IPS-15b (cell line): ENCODE data around the gene S100A8.

Experiments used
- H3K27me3 ChIP-seq: one replicate; pipeline ENCODE4 v1.6.1; 2013; ENCODE audit warnings: low read length; ENCODE audit not compliant: control insufficient read depth, insufficient read depth
- H3K36me3 ChIP-seq: one replicate; pipeline ENCODE4 v1.6.1; 2013; ENCODE audit warnings: low read length; ENCODE audit not compliant: control insufficient read depth, insufficient read depth
- H3K4me1 ChIP-seq: one replicate; pipeline ENCODE4 v1.6.1; 2013; ENCODE audit warnings: mild to moderate bottlenecking, low read length; ENCODE audit not compliant: control insufficient read depth, insufficient read depth
- H3K4me3 ChIP-seq: one replicate; pipeline ENCODE4 v1.5.1; 2013; ENCODE audit warnings: low read depth, low read length
- H3K9ac ChIP-seq: one replicate; pipeline ENCODE4 v1.6.1; 2013; ENCODE audit warnings: low read depth, mild to moderate bottlenecking, low read length
- H3K9me3 ChIP-seq: one replicate; pipeline ENCODE4 v1.6.1; 2013; ENCODE audit warnings: mild to moderate bottlenecking, low read length; ENCODE audit not compliant: control insufficient read depth, insufficient read depth

S100A8 gene

DNA sequence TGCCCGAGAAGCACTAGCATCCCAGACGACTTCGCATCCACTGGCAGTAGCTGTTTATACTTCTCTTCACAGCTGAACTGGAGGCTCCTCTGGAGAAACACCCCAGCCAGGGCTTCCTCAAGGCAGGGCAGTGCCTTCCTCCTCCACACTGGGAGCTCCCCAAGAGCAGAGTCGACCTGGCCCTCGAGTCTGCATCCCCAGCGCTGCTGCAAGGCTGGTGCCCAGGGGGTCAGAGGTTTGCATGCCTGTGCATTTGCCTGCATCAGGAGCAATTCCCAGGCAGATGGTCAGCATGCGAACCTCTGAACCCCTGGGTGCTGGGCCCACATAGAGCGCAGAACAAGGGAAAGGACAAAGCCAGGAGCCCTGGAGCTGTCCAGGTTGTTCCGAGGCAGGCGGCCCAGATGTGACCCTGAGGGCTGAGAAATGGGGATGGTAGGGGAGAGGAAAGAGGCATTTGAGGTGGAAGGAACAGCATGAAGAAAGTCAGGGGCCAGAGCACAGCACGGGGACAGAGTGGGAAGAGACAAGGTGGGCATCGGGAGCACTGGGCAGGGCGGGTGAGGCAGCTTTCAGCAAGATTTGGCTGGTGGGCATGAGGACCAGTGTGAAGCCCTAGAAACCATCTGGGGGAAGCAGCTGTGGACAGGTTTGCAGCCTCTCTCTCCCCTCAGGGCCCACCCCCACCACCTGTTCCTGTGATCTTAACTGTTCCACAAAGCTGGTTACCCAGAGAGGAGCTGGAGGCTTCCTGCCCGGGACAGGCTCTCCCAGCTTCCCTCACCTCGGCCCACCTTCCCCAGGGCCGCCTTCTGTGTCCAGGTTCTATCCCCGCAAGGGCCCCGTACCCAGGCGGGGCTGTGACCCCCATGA lies 6.4 kb upstream of the S100A8 start:
- H3K9ac ChIP-seq = no peak overlapping the region
- H3K4me3 ChIP-seq = no peak overlapping the region
- H3K4me1 ChIP-seq = no peaks in the 10 kb centered on the region
- H3K9me3 ChIP-seq = no peaks in the 10 kb centered on the region
- no peaks in the 10 kb centered on the region for H3K36me3 ChIP-seq
- no peaks in the 10 kb centered on the region for H3K27me3 ChIP-seq

DNA sequence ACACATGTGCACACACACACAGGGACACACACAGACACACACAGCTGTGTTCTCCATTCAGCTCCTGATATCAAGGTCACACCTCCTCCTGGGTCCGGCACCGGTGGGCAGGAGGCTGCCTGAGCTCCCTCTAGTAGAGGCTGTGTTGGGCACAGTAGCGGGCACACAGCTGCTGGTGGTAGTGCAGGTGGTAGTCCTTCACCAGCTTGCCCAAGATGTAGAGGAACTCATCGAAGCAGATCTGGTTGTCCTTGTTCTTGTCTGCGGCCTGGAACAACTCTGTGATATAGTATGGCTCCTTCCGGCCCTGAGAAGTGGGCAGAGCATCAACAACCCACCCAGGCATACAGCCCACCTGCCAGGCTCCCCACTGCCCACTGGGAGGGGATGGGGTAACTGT lies 5.6 kb upstream of the S100A8 start:
- no peaks in the 10 kb centered on the region for H3K36me3 ChIP-seq

DNA sequence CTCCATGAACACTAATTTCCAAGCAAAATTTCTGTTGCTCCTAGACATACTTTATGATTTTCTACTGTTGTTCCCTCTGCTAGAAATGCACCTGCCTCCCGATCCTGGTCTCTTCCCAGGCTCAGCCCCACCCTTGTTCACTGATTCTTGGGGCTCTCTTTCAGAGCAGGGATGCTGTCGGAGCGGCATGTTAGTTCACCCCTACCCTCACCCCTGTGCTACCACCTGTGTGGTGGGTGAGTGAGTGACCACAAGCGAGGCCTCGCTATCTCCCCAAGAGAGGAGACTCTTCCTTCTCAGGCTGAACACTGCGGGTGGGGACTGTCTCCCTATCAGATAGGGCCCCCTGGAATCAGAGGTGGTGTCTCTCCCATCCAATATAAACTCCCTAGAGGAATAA lies 4.9 kb upstream of the S100A8 start:
- no peaks in the 10 kb centered on the region for H3K9me3 ChIP-seq
- no peaks in the 10 kb centered on the region for H3K4me1 ChIP-seq
- no peak overlapping the region for H3K4me3 ChIP-seq
- no peaks in the 10 kb centered on the region for H3K27me3 ChIP-seq
- no peaks in the 10 kb centered on the region for H3K36me3 ChIP-seq
- no peak overlapping the region for H3K9ac ChIP-seq

More for the DNA sequence above, 5.6 kb upstream of the S100A8 start:
- Histone ChIP-seq H3K27me3 (no peaks in the 10 kb centered on the region), H3K4me1 (no peaks in the 10 kb centered on the region), H3K9me3 (no peaks in the 10 kb centered on the region), H3K9ac (no peak overlapping the region), H3K4me3 (no peak overlapping the region)

DNA sequence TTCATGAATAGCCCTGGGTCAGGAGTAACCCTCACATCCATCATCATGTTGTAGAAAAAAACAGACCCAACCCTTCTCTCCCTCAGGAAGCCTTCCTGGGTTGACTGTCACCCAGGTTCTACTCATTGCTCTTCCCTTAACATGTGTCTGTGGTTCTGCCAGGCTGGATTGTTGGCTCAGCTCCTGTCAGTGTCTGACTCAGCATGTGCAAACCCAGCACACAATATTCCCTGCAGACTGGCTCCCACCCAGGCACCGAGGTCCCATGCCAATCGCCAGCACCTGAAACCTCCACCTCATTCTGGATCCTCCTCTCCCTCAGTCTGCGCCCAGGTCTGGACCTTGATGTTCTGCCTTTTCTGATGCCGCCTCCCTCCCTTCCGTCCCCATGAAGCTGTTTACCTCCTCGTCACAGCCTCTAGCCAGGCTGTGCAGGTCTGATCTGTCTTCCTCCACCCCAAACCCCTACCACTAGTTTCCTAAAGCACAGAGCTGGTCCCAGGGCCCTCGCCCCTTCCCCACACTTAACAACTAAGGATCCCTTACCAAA lies 4.3 kb upstream of the S100A8 start:
- Histone ChIP-seq H3K4me3 (no peak overlapping the region), H3K9ac (no peak overlapping the region), H3K4me1 (no peaks in the 10 kb centered on the region), H3K36me3 (no peaks in the 10 kb centered on the region), H3K27me3 (no peaks in the 10 kb centered on the region), H3K9me3 (no peaks in the 10 kb centered on the region)

DNA sequence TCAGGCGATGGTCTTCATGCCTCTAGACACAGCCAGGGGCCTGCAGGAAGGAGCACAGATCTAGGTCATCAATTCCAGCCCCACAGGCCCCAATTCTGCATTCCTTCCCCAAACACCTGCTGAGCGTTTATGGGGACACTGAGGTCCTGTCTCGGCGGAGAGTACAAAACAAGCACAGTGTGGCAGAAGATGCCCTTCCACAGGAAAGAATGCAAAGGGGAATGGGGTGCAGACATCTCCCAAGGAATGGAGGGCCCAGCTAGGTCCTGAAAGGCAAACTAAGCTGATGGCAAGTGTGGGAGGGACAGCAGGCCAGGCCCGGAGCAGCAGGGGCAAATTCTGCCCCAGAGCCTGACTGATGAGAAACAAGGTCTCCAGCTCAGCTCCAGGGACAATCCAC lies 3.5 kb upstream of the S100A8 start:
- H3K36me3 ChIP-seq = no peaks in the 10 kb centered on the region
- no peaks in the 10 kb centered on the region for H3K4me1 ChIP-seq
- H3K9me3 ChIP-seq = no peaks in the 10 kb centered on the region

DNA sequence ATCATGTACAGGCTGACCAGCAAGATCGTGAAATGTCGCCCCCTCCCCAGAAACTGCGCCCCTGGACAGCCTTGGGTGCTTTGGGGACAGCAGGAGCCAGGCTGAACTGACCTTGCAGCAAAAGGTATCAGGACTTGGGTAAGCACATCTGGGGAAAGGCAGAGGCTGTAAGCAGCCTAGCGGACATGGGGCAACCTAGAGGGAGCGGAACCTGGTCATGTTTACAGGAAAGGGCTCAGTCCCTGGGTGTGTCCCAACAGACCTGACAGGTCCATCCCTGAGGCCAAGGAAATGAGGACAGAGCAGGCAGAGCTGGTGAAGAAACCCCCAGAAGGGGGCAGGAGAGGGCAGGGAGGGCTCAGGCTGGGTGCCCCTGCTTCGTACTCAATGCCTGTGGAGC lies 3.1 kb upstream of the S100A8 start:
- H3K4me3 ChIP-seq = no peak overlapping the region
- H3K27me3 ChIP-seq = no peaks in the 10 kb centered on the region
- H3K9ac ChIP-seq = no peak overlapping the region
- no peaks in the 10 kb centered on the region for H3K9me3 ChIP-seq
- no peaks in the 10 kb centered on the region for H3K36me3 ChIP-seq
- H3K4me1 ChIP-seq = no peaks in the 10 kb centered on the region

More for the DNA sequence above, 3.5 kb upstream of the S100A8 start:
- H3K9ac ChIP-seq = no peak overlapping the region
- H3K4me3 ChIP-seq = no peak overlapping the region
- H3K27me3 ChIP-seq = no peaks in the 10 kb centered on the region

DNA sequence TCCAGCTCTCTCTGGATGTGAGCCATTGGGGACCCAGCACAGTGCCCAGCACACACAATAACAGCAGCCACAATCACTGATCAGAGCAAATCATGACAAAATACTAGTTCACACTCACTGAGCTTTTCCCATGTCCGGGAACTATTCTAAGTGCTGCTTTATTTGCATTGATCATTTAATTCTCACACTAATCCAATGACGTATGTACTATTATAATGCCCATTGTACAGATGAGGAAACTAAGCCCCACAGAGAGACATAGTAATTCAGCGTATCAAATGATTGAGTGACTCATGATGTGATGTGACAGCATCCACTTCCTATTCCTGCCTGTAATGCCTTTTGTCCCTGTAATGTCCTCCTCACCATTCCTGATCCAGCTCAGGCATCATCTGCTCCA lies 1.9 kb upstream of the S100A8 start:
- no peak overlapping the region for H3K9ac ChIP-seq
- peaks cover under 1% of the 10 kb centered on the region for H3K27me3 ChIP-seq
- H3K9me3 ChIP-seq = no peaks in the 10 kb centered on the region
- H3K36me3 ChIP-seq = no peaks in the 10 kb centered on the region
- no peak overlapping the region for H3K4me3 ChIP-seq
- no peaks in the 10 kb centered on the region for H3K4me1 ChIP-seq

DNA sequence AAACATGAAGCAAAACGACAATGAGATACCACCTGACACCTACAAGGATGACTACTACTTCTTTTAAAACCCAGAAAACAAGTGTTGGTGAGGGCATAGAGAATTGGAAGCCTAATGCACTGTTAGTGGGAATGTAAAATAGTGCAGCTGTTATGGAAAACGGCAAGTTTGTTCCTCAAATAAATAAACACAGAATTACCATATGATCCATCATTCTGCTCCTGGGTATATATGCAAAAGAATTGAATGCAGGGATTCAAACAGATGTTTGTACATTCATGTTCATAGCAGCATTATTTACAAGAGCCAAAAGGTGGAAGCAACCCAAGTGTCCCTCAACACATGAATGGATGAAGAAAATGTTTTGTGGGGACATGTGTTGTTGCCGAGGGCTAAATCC lies 1.4 kb upstream of the S100A8 start:
- H3K27me3 ChIP-seq = peaks cover 2% of the 10 kb centered on the region
- no peaks in the 10 kb centered on the region for H3K4me1 ChIP-seq
- no peak overlapping the region for H3K4me3 ChIP-seq
- H3K9me3 ChIP-seq = no peaks in the 10 kb centered on the region
- no peak overlapping the region for H3K9ac ChIP-seq
- no peaks in the 10 kb centered on the region for H3K36me3 ChIP-seq

DNA sequence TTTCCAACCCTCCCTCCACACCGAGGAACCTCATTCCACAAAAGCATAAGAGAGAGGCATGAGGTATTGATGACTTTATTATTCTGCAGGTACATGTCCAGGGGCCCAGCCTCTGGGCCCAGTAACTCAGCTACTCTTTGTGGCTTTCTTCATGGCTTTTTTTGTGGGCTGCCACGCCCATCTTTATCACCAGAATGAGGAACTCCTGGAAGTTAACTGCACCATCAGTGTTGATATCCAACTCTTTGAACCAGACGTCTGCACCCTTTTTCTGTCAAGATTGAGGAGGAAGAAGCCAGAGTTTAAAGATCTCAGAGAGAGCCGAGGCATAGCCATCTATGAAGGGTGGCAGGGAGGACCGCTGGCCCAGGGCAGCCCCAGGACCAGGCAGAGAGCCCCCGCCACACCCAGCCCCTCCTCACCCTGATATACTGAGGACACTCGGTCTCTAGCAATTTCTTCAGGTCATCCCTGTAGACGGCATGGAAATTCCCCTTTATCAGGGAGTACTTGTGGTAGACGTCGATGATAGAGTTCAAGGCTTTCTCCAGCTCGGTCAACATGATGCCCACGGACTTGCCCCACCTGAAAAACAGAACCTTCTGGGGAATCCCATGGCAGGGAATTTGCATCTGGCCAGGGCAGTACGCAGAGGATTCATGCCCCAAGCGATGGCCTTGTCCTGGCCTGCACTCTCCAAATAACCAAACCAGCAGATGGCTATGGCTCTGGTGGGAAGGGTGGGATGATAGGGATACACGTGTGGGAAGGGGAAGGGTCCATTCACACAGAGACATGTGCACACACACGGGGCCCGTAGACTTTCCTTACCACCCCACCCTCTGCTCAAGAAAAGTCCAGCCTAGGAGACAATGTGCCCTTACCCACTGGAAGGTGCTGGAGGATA lies 647 bp downstream of the S100A8 start:
- peaks cover 2% of the 10 kb centered on the region for H3K27me3 ChIP-seq
- H3K36me3 ChIP-seq = no peaks in the 10 kb centered on the region
- no peaks in the 10 kb centered on the region for H3K9me3 ChIP-seq
- H3K9ac ChIP-seq = no peak overlapping the region
- no peak overlapping the region for H3K4me3 ChIP-seq
- no peaks in the 10 kb centered on the region for H3K4me1 ChIP-seq

DNA sequence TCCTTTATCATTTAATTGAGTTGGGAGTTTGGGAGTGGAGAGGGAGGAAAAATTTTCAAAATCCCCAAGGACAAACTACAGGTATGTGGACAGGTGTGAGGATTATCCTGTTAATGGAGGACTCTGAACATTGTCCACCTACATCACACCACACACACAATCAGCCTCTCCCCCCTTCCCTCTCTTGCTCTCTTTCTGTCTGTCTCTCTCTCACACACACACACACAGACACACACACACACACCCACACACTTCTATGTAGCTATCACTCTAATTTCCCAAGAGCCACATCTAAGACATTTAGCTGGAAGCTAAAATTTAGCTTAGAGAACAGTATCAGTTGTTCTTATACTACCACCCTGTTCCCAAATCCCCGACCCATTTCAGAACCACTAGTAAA lies 1.5 kb downstream of the S100A8 start:
- Histone ChIP-seq H3K9me3 (no peaks in the 10 kb centered on the region), H3K27me3 (peaks cover 2% of the 10 kb centered on the region), H3K36me3 (no peaks in the 10 kb centered on the region), H3K4me1 (no peaks in the 10 kb centered on the region), H3K9ac (no peak overlapping the region), H3K4me3 (no peak overlapping the region)

DNA sequence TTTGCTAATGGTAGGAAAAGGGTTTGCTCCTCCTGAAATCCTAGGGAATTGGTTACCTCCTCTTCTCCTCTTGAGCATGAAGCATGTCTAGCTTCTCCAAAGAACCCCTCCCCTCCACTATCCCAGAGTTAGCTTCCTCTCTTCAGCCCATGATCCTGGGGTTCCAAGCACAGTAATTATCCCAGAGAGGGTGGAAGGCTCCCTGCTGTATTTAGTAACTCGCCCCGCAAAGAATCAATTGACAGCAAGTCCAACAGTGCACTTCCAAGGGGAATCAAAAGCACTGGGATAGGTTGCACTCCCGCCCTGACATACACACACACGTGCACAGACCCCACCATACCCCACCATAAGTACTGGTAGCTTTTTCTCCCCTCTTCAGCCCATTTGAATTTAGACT lies 3.1 kb downstream of the S100A8 start:
- Histone ChIP-seq H3K9ac (no peak overlapping the region), H3K4me3 (no peak overlapping the region), H3K36me3 (no peaks in the 10 kb centered on the region), H3K27me3 (peaks cover 2% of the 10 kb centered on the region), H3K9me3 (no peaks in the 10 kb centered on the region), H3K4me1 (no peaks in the 10 kb centered on the region)
